GM21825 (cell line): ENCODE results near the gene AUTS2.

Source experiments
- ATAC-seq: cut with Tn5 transposase; IDR thresholded peaks from one replicate; pipeline ENCODE4 v1.9.1; 2021; ENCODE audit warnings: mild to moderate bottlenecking, moderate library complexity; ENCODE audit not compliant: unreplicated experiment

AUTS2 gene

DNA sequence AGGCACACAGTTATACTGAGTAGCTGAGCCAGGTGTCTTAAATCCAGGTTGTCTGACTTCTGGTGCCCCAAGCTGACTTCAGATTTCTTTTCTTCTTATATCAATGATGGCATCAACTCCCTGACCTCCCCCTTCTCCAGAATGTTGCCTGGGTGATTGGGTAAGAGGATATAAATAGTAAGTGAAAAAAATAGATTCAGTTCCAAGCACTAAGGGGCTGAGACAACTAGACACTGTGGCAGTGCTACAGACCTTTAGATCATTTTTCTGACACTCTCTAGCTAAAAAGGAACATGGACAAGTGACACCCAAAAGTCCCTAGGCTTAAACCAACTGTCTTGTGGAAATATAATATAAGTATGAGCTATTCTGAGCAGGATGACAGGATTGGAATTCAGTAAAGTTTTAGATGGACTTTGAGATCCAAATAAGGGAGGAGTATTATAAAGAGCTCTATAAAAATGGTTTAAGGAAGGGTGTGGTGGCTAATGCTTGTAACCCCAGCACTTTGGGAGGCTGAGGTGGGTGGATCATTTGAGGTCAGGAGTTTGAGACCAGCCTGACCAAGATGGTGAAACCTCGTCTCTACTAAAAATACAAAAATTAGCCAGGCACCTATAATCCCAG, 944.6 kb downstream of the AUTS2 start:
- ATAC-seq = no peak

DNA sequence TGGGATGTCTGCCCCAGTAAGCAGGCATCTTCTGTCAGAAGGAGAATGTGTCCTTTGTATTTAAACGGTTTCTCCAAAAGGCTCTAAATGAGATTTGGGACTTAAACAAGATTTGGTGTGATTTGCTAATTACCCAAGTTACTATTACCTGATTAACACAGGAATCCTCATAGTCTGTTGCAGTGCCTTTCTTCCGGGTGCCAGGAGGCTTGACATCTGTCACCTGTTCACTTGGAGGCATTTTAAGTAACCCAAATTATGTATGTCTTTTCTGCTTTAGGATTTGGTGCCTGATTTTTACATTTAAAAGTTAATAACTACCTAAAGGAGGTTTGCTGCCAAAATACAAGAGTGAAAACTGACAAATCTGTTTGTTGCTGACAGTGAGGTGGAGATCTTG, 945.7 kb downstream of the AUTS2 start:
- no peak for ATAC-seq

DNA sequence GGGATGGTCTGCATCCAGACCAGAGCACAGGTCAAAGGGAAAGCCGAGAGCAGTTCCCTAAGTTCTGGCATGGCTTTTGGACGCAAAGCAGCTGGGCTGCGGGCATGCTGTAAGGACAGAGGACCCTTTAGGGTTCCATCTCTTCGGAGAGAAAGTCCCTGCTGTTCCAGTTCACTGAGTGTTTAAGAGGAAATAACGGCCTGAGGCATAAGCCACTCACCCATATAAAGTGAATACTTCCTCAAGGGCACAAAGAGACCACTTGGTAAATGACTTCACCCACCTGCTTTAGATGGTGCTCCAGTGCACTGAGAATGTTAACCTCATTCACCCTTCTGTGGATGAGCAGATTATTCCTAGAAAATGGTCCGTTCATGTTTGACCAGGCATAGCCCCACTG, 946.9 kb downstream of the AUTS2 start:
- ATAC-seq = no peak

DNA sequence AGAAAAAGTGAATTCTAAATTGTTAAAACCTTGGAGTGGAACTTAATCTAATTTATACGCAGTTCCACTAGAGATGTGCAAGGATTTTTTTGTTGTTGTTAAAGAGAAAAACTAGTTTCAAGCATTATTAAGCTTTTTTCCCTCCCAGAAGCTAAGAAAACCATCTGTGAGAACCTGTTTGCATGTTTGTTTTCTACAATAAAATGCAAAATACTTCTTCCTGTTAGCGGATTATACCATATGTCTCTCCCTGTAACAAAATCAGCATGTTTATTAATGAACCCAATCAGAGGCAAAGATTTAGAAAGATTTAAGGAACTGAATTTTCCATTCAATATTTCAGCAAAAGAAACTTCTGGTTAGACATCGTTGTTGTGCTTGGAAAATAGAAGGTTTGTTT, 953.9 kb downstream of the AUTS2 start:
- no peak for ATAC-seq

DNA sequence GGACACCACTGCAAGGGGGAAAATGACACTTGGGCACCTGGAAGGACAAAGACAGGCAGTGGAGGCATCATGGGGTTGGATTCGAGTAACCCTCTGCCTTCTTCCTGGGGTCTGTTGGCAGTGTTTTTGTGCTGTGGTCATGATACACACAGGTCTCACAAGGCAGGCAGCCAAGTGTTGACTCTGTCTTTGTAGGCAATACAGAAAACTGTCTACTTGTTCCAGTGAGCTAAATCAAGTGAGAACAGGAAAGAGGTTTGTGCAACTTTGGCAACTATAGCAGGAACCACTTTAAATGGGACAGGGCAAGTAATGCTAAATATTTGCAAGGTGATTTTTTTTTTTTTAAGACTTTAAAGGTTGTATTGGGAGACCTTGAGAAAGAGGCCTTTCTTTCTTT, 955.1 kb downstream of the AUTS2 start:
- no peak for ATAC-seq

DNA sequence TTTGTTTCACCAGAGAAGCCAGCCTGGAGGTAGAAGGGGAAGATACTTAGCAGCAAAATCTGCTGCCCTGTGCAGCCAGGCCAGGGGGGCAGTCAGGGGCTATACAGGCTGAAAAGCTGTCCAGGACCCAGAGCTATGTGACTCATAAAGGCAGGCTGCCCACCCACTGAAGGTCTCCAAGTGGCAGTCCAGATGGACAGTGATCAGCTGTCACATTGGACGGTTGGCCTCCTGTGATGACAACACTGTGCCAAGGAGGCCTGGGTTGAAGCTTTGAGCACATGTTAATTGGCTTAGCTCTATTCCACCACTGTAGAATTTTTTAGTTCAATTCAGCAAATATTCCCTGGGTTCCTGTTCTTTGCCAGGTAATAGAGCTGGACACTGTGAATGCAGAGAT, 956.4 kb downstream of the AUTS2 start:
- no peak for ATAC-seq

DNA sequence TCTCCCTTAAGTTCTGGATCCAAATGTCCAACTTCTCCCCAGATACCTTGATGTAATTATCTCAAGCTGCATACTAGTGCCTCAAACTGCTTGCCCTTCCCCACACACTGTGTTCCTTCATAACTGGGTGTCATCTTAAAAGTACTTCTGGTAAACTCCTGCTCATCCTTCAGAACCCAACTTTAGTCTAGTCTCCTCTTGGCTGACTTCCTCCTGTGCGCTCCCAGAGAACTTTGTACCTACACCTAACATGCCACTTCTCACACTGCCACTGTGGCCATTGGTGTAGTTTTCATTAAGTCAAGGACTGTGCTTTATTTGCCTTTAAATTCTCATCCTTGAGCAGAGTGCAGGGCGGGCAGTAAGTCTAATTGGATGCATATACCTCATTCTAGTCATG, 958.5 kb downstream of the AUTS2 start:
- no peak for ATAC-seq

DNA sequence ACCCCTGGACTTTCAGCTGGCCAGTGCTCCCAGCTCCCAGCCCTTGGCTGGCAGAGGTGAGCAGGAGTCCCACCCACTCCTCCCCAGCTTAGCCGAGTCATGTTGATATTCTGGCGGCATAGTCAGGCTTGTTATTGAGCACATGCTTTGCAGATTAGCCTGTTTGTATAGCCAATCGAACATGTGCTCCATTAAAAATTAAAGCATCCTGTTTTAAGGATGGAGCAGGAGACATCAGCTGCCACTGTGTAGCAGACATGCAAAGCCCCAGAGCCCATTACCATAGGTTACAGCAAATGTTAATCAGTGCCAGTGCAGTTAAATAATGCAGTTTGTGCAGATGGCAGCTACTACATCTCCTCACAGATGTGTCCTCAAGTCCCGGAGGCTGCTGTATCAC, 959.1 kb downstream of the AUTS2 start:
- ATAC-seq = no peak

DNA sequence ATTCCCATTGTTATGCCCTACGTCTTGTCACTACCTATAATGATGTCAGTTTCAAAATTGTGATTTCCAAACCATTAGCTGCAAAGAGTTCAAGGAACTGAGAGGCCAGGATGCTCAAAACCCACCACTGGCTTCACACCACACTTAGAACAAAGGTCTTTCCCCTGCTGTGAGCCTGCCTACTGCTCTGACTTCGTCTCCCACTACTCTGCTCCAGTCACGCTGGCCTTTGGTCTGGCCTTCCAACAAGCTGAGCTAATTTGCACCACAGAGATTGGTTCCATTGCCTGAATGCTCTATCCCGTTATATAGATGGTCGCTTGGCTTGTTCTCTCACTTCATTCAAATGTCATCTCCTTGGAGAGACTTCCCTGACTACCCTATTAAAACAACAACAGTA, 961.5 kb downstream of the AUTS2 start:
- no peak for ATAC-seq

DNA sequence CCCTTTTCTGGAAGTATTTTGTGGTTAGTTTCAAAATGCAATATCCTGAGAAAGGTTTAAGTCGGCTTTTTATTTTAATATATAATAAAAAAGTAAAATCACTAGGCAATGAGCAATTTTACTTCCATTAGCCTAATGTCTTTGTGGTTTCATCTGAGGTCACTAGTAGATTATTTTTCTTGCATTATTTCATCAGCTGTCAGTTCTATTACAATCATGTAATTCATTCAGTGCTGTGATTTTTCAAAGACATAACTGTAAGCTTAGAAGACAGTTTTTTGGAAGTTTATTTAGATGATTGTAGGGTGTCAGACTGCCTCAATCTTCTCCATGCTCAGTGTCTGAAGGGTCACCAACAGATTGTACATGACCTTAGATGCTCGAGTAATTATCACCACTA, 965.7 kb downstream of the AUTS2 start:
- ATAC-seq = no peak

DNA sequence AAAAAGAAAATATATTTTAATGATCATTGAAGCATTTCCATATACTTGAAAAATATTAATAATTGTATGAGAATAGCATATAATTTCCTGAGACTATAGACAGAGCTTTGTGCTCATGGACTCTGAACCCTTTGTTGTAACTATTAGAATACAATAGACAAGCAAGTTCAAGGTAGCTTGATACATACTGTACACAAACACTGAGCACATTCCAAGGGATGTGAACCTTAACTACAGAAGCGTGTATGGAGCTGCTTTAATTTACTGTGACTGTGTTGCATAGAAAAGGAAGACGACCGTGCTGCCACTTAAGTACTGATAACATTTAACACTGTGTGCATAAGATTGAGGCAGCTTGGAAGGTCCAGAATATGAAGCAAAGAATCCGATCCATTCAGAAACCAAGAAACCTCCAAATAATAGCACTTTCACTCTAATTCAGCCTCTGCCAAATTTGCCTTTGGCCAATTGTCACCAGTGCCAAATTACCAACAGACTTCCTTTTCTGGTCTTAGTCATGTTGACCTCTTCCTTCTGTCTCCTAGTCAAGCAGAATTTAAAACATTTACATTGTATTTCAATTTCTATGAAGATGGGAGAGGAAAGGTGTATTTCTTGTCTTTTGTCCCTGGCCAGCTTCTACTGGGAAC, 967.6 kb downstream of the AUTS2 start:
- no peak for ATAC-seq

DNA sequence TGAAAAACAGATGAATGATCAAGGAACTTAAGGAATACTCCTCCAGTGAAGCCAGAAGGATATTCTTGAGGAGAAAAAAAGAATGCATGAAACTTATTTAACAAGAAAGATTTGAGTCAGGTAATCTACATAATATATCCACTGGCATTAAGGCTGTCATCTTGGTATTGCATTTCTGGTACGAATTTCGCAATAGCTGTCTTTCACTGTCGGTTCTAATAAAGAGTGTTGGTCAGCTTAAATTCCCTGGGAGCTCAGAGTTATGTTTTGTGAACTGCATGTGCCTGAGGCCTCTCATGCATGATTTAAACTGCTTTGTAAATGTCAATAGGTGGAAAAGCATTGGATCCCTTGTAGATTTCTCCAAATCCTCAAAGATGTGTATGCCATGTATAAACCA, 968.4 kb downstream of the AUTS2 start:
- ATAC-seq = no peak

DNA sequence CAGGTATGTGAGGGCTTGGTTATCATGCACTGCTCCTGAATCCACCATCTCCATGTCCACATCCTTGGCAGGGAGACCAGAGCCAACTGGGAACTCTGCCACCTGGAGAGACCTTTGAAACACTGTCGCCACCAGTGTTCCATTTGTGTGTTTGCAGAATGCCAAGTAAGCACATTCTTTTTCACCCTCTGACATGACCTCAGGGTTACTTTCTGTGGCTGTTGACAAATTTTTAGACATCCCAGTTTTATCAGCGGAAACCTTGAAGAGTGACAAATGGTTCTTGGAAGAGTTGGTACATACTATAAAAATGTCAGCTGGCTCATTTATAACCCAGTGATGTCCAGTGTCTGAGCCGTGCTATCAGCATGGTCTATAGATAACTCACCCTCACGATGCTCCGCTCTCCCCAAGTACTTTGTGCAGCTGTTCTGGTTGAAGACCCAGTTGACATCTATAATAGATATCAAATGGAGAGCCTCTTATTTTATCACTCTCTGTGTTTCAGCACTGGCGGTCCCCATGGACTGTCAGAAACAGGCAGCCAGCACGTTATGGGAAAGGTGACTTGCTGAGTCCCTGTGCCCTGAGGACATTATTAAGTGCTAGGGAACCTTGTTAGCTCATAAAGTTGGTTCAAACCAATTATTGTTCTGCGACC, 970.5 kb downstream of the AUTS2 start:
- no peak for ATAC-seq

DNA sequence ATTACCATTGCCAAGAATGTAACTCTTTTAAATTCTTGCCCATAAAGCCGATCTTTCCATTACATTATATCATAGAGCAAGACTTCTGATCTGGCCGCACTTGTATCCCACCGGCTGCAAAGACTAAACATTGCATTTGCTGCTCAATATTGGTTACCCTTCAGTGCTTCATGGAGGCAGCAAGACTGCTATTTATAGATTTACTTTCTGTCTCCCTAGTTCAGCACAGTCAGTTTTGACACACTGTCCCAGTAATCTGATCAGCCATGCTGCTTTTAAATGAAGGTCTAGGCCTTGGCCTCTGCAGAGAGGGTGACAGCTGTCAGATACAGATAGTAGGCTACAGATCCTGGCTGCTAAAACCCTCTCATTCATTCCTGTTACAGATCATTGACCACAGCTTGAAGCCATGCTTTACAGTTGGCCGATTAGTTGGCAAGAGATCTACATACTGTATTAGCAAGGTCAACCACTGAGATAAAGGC, 971.1 kb downstream of the AUTS2 start:
- no peak for ATAC-seq

DNA sequence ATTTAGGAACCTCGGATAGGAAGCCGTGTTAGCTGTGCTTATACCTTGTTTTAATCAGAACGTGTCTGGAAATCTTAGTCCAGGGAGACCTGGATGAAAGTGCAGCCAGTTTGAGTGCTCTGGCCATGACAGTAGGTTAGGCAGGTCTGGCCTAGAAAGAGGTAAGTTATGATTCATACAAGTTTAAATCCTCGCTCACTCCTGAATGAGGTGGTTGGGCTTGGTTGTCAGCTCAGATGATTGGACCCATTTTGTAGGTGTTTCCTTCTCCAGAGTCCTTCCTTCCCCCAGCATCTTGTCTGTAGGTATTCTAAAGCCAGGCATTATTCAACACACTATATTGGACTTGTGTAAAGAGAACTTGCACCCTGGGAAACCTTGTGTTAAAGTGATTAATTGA, 971.8 kb downstream of the AUTS2 start:
- no peak for ATAC-seq

DNA sequence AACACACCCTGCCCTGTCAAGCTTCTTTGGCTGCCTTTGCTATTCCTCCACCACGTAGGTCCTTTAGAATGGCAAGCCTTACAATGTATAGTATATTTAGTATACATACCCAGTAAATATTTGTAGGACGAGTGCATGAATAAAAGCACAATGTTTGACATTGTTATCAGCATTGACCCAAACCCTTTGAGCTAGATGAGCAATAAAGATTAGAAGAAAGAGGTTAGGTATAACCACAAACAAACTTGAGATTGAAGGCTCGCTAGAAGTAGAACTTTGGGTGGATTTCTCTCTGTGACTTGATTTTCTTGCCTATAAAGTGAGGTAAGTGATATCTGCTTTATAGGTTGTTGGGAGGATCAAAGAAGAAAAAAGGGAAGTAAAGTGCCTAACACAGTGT, 972.7 kb downstream of the AUTS2 start:
- ATAC-seq = no peak

DNA sequence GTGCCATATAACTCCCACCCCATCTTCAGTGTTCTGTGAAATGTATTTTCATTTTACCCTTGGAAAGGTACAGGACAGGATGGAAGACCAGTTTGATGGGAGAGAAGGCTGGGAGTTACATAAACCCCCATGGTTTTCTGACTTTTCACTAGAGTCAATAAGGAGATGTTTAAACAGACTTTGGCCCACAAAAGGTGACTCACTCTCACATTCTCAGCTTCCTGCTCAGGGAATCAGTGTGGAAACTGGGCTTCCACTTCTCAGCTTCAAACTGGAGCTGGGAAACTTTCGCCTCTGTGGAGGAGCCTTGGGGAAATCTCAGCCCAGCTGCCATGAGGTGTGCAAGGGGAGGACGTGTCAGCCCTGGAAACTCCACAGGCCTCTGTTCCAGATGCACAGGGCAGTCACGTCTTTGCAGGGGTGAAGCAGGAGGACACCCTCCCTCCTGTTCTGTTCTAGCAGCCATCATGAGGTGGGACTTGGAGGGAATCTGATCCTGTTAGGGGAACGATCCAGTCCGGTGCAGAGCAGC, 973.2 kb downstream of the AUTS2 start:
- ATAC-seq = no peak

DNA sequence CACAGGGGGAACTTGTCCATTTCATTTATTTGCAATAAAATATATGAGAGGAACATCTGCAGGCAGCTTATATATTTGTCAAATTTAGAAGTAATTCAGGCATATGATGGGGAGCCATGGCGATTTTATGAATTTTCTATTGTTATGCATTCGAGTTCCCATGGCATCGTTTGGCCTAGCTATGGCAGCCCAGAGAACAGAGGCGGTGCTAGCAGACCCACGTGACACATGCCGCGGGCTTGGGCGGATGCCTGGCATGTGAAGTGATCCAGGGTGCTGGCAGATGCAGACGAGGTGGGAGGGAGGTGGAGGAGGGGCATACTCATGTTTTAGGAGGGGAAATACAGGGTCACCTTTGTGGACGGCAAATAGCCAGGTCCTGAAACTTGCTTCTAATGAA, 973.7 kb downstream of the AUTS2 start:
- ATAC-seq = no peak

DNA sequence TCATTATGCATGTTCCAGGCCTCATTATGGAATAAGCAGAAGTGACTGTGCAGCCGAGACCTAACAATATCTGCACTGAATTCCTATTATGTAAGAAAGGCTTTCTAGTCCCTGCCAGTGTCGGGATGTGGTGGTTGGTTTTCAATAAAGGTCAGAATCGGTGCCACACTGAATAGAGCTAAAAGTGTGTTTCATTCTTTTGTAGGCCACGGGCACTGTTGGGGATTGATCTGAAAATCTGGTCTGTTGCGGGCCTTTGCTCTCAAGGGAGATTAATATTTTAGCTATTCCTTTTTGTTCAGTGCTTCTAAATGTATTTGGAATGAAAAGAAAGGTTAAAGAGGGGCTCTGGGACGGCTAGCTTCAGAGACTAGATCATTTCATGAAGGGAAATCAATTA, 974.3 kb downstream of the AUTS2 start:
- no peak for ATAC-seq

DNA sequence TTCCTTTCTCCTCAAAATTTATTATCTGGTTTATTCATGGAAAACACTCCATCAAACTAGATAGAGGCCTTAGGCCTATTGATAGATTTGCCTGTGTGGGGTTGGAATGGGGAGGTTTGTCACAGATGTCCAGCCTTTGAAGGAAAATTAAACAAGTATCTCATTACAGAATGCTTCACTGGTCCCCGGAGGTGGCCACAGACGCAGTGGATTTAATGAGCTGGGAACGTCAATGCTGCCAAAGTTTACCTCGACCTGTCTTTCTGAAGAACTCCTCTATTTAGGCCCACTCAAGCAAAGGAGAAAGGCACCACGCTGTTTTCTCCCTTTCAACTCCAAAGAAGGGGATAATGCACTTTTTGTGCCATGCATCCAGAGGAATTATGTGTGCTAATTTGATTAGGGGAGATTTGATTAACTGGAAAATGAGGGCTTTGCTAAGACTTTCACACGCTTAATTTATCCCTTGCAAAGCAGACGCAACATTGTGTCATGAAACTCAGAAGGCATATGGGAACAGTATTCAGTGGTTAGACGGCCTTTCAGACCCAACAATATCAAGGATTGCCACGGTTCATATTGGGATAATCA, 974.9 kb downstream of the AUTS2 start:
- no peak for ATAC-seq

DNA sequence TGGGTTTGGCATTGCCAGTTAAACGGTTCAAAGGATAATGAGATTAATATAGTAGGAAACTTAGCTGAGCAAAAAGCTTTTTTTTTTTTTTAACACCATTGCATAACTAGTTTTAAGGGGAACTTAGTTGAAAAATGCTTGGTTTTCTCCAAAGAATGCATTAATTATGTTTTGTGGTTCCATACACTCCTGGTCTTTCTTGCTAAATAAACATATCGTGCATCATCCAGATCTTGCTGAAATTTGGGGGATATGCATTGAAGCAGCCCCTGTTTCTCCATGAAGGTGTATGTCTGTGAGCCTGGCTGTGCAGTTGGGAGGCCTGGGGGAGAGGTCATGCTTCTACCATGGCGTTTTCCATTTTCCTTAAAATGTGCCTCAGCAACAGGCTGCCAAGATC, 975.4 kb downstream of the AUTS2 start:
- ATAC-seq = no peak

DNA sequence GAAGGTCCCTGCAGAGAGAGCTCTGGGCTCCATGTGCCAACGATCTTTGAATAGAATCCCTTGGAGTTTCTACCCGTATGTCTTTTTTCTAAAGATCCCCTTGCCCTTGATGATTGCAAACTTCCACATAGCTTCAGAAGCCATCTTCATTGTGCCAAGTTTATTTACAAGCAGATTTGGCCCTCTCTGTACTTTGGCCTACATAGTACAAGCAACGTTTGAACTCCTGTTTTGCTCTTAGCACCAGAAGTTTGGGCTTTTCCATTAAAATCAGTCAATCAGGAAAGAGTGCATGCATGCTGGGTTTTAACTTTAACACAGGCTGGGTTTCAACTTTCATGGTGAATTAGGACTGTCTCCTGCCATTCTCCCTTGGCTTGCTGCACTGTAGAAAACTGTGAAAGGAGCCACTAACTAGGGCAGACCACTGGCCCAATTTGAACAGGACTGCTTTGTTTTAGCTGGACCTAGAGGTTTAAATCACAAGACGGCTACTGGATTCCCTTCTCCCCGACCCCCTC, 976.1 kb downstream of the AUTS2 start:
- no peak for ATAC-seq
